ENCODE results near the gene TUT1. TPM values are rescaled to one million over a fixed set of nuclear protein-coding genes. Genes with fewer than 3 reads are reported as not detected.

The TUT1 gene
- total RNA-seq, 1 experiment from 2014 or later, result 27.2 TPM

DNA sequence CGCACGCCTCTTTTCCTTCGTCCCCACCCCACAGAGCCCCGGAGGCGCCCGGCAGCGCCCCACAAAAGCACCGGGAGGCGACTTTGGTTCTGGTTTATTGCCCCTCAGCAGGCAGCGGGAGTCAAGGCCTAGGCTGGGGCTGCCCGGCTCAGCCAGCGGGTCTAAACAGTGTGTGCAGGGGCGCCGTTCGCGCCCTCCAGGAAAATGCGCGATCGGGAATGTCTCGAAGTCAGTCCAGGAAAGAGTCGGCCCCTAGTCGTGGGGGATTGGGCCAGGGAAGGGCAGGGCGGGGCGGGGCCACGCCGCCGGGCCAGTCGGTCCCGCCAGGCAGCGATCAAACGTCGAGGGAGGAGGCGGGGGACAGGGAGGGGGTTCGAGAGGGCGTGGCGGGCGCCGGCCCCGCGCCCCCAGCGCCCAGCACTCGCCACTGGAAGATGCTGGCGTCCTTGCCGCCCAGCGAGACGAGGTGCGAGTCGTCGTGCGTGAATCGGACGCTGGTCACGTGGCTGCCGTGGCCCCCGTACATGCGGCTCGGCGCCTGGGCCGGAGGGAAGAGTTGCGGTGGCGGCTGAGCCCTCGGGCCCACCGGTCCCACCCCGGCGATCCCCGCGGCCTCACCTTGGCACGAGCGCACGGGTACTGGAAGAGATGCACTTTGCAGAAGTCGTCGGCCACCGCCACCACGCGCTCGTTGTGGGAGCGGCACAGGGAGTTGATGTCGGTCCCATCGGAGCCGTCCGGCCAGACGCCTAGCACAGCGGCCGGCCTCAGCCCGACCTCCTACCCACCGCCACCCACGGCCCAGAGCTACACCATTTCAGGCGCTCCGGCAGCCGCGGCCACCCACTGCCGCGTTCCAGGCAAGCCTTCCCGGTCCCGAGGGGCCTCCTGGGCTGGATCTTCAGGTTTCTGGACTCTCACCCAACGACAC is 11.1 kb upstream of the TUT1 start:
- Histone ChIP-seq H3K4me3 (ENCODE audit: low read depth, low read length) (peak overlapping the region; percentile 73), H3K4me1 (peaks cover 35% of the 10 kb centered on the region), H3K27me3 (replicated peaks; ENCODE audit: control insufficient read depth, insufficient read depth, low read length) (no peaks in the 10 kb centered on the region), H3K9me3 (no peaks in the 10 kb centered on the region), H3K36me3 (ENCODE audit: control insufficient read depth, insufficient read depth, low read length) (peaks cover 3% of the 10 kb centered on the region; the same call in 1 of the 2 replicates)
- POLR2A ChIA-PET, result interaction anchor here (0.5 to 2.4 kb wide), 16 partner anchors 9 to 209 kb away, joined by 3 to 97 read pairs (median 6); partner anchors contain the start of genes AHNAK, B3GAT3, C11orf98 and CSKMT
- CTCF ChIA-PET, result interaction anchor here (0.5 to 1.8 kb wide), 11 partner anchors 9 to 178 kb away, joined by 3 to 30 read pairs (median 3); partner anchors contain the start of genes AHNAK, EML3, ROM1 and TUT1
- BruUV-seq (replicated peaks), result TSS peak; percentile 74
- no peaks in the 10 kb centered on the region for H3K27me3 Mint-ChIP-seq (ENCODE audit: insufficient read depth, unreplicated experiment)
- H3K4me1 Mint-ChIP-seq (ENCODE audit: low read depth, unreplicated experiment), result peaks cover 44% of the 10 kb centered on the region
- H3K27ac Mint-ChIP-seq (ENCODE audit: unreplicated experiment), result peak overlapping the region; percentile 89
- TF ChIP-seq, protein P1, sequence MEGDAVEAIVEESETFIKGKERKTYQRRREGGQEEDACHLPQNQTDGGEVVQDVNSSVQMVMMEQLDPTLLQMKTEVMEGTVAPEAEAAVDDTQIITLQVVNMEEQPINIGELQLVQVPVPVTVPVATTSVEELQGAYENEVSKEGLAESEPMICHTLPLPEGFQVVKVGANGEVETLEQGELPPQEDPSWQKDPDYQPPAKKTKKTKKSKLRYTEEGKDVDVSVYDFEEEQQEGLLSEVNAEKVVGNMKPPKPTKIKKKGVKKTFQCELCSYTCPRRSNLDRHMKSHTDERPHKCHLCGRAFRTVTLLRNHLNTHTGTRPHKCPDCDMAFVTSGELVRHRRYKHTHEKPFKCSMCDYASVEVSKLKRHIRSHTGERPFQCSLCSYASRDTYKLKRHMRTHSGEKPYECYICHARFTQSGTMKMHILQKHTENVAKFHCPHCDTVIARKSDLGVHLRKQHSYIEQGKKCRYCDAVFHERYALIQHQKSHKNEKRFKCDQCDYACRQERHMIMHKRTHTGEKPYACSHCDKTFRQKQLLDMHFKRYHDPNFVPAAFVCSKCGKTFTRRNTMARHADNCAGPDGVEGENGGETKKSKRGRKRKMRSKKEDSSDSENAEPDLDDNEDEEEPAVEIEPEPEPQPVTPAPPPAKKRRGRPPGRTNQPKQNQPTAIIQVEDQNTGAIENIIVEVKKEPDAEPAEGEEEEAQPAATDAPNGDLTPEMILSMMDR (IDR thresholded peaks at IDR 0.05; ENCODE audit: insufficient read depth in 1 of 2, low read depth in 1 of 2, low read length in 1 of 2, severe bottlenecking in 1 of 2, unreplicated experiment in 1 of 2), result no peak
- peak; percentile 82 to 87 for DNase-seq
- peaks cover 79% of the 10 kb centered on the region for H3K36me3 Mint-ChIP-seq (ENCODE audit: insufficient read depth, unreplicated experiment)
- intact Hi-C loops (cut with micrococcal nuclease; ENCODE audit: unreplicated experiment), result loop anchor here (2.0 kb wide), 1 partner anchor 42 kb away; no protein-coding TSS in a partner anchor
- peak overlapping the region; percentile 88 for H3K4me3 Mint-ChIP-seq (ENCODE audit: unreplicated experiment)
- no peaks in the 10 kb centered on the region for H3K9me3 Mint-ChIP-seq (ENCODE audit: unreplicated experiment)

DNA sequence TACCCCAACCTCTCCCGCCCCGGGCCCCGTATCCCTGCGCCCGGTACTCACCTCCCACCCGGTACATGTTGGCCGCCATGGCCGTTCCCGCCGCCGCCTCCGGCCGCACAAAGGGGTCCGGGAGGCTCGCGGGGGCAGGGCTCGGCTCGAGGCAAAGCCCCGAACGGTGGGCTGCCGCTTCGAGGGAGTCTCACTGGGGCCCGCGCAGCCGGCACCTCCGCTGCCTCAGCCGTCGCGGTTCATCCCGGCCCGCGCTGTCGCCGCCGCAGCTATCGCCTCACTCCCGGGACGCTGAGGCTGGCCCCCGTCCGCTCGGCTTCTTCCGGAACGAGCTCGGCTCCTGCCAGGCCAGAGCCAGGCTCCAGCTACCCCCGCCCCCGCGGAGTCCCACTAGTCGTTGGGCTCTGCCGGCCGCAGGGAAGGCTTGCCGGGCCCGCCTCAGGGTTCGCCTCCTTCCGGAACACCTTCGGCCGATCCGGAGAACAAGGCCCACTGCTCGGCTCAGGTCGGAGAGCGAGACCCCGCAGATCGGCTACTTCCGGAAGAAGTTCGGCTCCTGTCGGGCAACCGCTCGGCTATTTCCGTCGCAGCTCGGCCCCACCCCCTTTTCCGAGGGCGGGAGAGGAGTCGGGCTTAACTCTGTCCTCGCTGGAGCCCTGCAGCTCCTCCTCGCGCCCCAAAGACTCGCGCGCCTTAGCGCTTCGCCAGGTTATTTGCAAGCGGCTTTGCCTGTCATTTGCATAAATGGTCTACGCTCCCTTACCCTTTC is 10.2 kb upstream of the TUT1 start, which contains the start of gene MTA2:
Gene MTA2 (minus strand): TSS at position 494 of the 769 bp plus-strand sequence. CDS start 415 bp downstream, at position 79.
- no TSS peak for BruUV-seq (replicated peaks)
- Histone ChIP-seq H3K27me3 (replicated peaks; ENCODE audit: control insufficient read depth, insufficient read depth, low read length) (no peaks in the 10 kb centered on the region), H3K4me3 (ENCODE audit: low read depth, low read length) (peak within 1 kb of the TSS; percentile 97), H3K4me1 (peaks cover 35% of the 10 kb centered on the region), H3K9me3 (no peaks in the 10 kb centered on the region), H3K36me3 (ENCODE audit: control insufficient read depth, insufficient read depth, low read length) (peaks cover 3% of the 10 kb centered on the region; the same call in 1 of the 2 replicates)
- H3K4me1 Mint-ChIP-seq (ENCODE audit: low read depth, unreplicated experiment), result peaks cover 36% of the 10 kb centered on the region
- ChIA-PET POLR2A (interaction anchor here (0.5 to 2.4 kb wide), 20 partner anchors 10 to 1584 kb away, joined by 3 to 97 read pairs (median 6); partner anchors contain the start of genes AHNAK, B3GAT3, C11orf98 and CSKMT), CTCF (interaction anchor here (0.6 to 1.8 kb wide), 10 partner anchors 8 to 185 kb away, joined by 3 to 30 read pairs (median 3); partner anchors contain the start of genes AHNAK, EML3, ROM1 and TUT1)
- peak within 1 kb of the TSS; percentile 89 for H3K27ac Mint-ChIP-seq (ENCODE audit: unreplicated experiment)
- H3K27me3 Mint-ChIP-seq (ENCODE audit: insufficient read depth, unreplicated experiment), result no peaks in the 10 kb centered on the region
- H3K36me3 Mint-ChIP-seq (ENCODE audit: insufficient read depth, unreplicated experiment), result peaks cover 82% of the 10 kb centered on the region
- intact Hi-C loops (cut with micrococcal nuclease; ENCODE audit: unreplicated experiment), result loop anchor here (1.0 to 2.0 kb wide), 2 partner anchors 10 to 41 kb away; partner anchors contain the start of gene TUT1
- TF ChIP-seq, protein P1 (IDR thresholded peaks at IDR 0.05; ENCODE audit: insufficient read depth in 1 of 2, low read depth in 1 of 2, low read length in 1 of 2, severe bottlenecking in 1 of 2, unreplicated experiment in 1 of 2), result no peak
- peak within 1 kb of the TSS; percentile 88 for H3K4me3 Mint-ChIP-seq (ENCODE audit: unreplicated experiment)
- peak; percentile 99 to 100 for DNase-seq
- H3K9me3 Mint-ChIP-seq (ENCODE audit: unreplicated experiment), result no peaks in the 10 kb centered on the region

All from Caco-2 (cell line).